Measurements from ENCODE around the gene C8A. TPM values are rescaled to one million over a fixed set of nuclear protein-coding genes. Genes with fewer than 3 reads are reported as not detected.
A peak's percentile ranks its signal among the peaks of the same experiment; 100 is the strongest.

The C8A gene
- total RNA-seq (2016; rRNA removed; fragmentation: Illumina TruSeq; extraction: Trizol) (8.6 and 15.0 TPM in 2 replicates), polyA plus RNA-seq (2011; rRNA removed) (10.5 and 13.9 TPM in 2 replicates), polyA minus RNA-seq (2011; rRNA and poly(A)+ RNA removed; ENCODE audit: low replicate concordance) (9.1 TPM in 1 of 2 replicates, not detected in the other), Bru-seq, nascent RNA (percentile 54 among the genes with signal in this experiment), BruChase-seq, experiment 1, labeled RNA remaining after a 6-hour chase (percentile 62 among the genes with signal in this experiment), BruChase-seq, experiment 2, labeled RNA remaining after a 2-hour chase (percentile 52 among the genes with signal in this experiment)
- 1.9 and 2.2 TPM in 2 replicates for total RNA-seq (2016; cell fraction: cytosol; rRNA removed; fragmentation: Illumina TruSeq; extraction: Trizol; ENCODE audit: low read depth)
- total RNA-seq (2016; cell fraction: insoluble cytoplasmic fraction; rRNA removed; fragmentation: Illumina TruSeq; extraction: Trizol), result 8.1 and 16.4 TPM in 2 replicates
- total RNA-seq (2016; cell fraction: membrane; rRNA removed; fragmentation: Illumina TruSeq; extraction: Trizol), result 2.2 and 2.8 TPM in 2 replicates
- 18.2 and 18.5 TPM in 2 replicates for total RNA-seq (2016; cell fraction: nucleus; rRNA removed; fragmentation: Illumina TruSeq; extraction: Trizol)
- polyA plus RNA-seq (2011; cell fraction: cytosol; rRNA removed), result 7.0 and 11.2 TPM in 2 replicates
- polyA plus RNA-seq (2011; cell fraction: nucleus; rRNA removed), result 11.8 and 19.3 TPM in 2 replicates
- 13.4 and 17.8 TPM in 2 replicates for polyA plus RNA-seq (2012)
- polyA plus RNA-seq (2016; cell fraction: cytosol; fragmentation: Illumina TruSeq; extraction: Trizol; ENCODE audit: low read depth), result 0.87 and 1.2 TPM in 2 replicates
- polyA plus RNA-seq (2016; cell fraction: insoluble cytoplasmic fraction; fragmentation: Illumina TruSeq; extraction: Trizol; ENCODE audit: low read depth), result 5.5 and 7.6 TPM in 2 replicates
- 1.2 and 1.7 TPM in 2 replicates for polyA plus RNA-seq (2016; cell fraction: membrane; fragmentation: Illumina TruSeq; extraction: Trizol; ENCODE audit: low read depth)
- 16.2 and 17.1 TPM in 2 replicates for polyA plus RNA-seq (2016; cell fraction: nucleus; fragmentation: Illumina TruSeq; extraction: Trizol; ENCODE audit: insufficient read depth, low read depth)
- polyA minus RNA-seq (2011; cell fraction: cytosol; rRNA and poly(A)+ RNA removed), result 3.6 and 6.2 TPM in 2 replicates
- 12.5 and 18.2 TPM in 2 replicates for polyA minus RNA-seq (2011; cell fraction: nucleus; rRNA and poly(A)+ RNA removed)
- long read RNA-seq, experiment 1, transcript C8A-201 (11 exons, 2,356 nt), result major isoform, 9 of 20 reads
- long read RNA-seq, experiment 1, partial matches to known transcripts, result 9 of 20 reads
- long read RNA-seq, experiment 1, other reads (novel, unspliced or antisense), result 2 of 20 reads
- long read RNA-seq, experiment 2, partial matches to known transcripts, result 12 of 34 reads
- long read RNA-seq, experiment 2, other reads (novel, unspliced or antisense), result 22 of 34 reads

DNA sequence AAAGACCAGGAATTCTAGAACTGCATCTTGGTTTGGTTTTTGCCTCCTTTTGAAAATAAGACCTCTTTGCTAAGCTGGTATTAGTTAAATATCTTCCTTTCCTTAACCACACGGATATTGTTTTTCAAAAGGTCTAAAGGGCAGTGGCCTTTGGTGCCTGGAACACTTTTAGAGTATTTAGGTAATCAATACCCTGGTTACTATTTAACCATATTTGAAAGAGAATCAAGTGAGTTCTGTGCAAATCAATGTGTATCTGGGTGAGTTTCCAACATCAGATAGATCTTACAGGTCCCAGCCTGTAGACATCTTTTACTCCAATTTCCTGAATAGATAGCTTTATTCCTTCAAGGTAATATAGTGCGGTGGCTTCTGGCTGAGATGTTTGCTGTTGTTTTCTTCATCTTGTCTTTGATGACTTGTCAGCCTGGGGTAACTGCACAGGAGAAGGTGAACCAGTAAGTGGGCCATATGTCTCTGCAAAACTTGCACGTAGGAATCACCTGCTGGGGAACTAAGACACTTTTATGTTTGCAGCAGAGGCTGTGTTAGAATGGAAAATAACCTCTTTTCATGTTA lies at the start of gene C8A:
TSS of gene C8A (plus strand) at position 277 of the 579 bp plus-strand sequence. CDS start at position 382, 105 bp downstream.
- intact Hi-C loops (cut with micrococcal nuclease; ENCODE audit: unreplicated experiment) (loop anchor here (1.0 to 2.0 kb wide), 3 partner anchors 56 to 206 kb away; partner anchors contain the start of gene C8B), in situ Hi-C loops (cut with HindIII; ENCODE audit: extremely low pct_ligation_motif_present, low pct_unique_long_range_greater_than_20kb) (loop anchor here (5.0 kb wide), 1 partner anchor 58 kb away; no protein-coding TSS in a partner anchor)
- no peak within 1 kb of the TSS for H2AFZ ChIP-seq (ENCODE audit: low read length)
- no peaks in the 10 kb centered on the region for H4K20me1 ChIP-seq (ENCODE audit: insufficient read depth, low read length)
- peak within 1 kb of the TSS; percentile 87 for H3K4me2 ChIP-seq (ENCODE audit: low read depth, low read length)
- peak within 1 kb of the TSS; percentile 89 for H3K27ac ChIP-seq (ENCODE audit: extremely low read length, insufficient read depth, low read length)
- H3K4me3 ChIP-seq (replicated peaks in 1 of 3; ENCODE audit: insufficient read depth in 1 of 3, low read depth in 2 of 3, low read length in 3 of 3), result peak within 1 kb of the TSS; percentile 46 to 62 (median 49); a peak in 5 of 6 replicates
- no TSS peak for BruUV-seq (replicated peaks)
- H3K4me1 ChIP-seq (ENCODE audit: insufficient read depth, low read length), result peaks cover 79% of the 10 kb centered on the region
- WGBS (ENCODE audit: low lambda C conversion rate), result 0% methylated on average over 3 of the region's 3 CpGs
- peak within 1 kb of the TSS; percentile 70 for H3K9ac ChIP-seq (ENCODE audit: insufficient read depth, low read depth, low read length)
- no peaks in the 10 kb centered on the region for H3K9me3 ChIP-seq (ENCODE audit: low read length)
- DNase-seq (ENCODE audit: low spot score) (peak; percentile 87), ATAC-seq (peak; percentile 96), FAIRE-seq (peak; percentile 96)
- peaks cover 17% of the 10 kb centered on the region for H3K79me2 ChIP-seq (ENCODE audit: insufficient read depth, low read length)
- H3K27me3 ChIP-seq (ENCODE audit: control insufficient read depth in 1 of 2, insufficient read depth in 2 of 2, low read length in 2 of 2), result no peaks in the 10 kb centered on the region
- H3K36me3 ChIP-seq (replicated peaks in 1 of 2; ENCODE audit: control insufficient read depth in 1 of 2, insufficient read depth in 2 of 2, low read length in 2 of 2), result no peaks in the 10 kb centered on the region
- POLR2A ChIA-PET, result interaction anchor here (0.8 to 3.6 kb wide), 20 partner anchors 14 to 1426 kb away, joined by 3 to 63 read pairs (median 4); partner anchors contain the start of genes C8B and FYB2
- CTCF ChIA-PET (ENCODE audit: low intra/inter-chr PET ratio, low total read pairs), result no interaction called here
- no peak for TF ChIP-seq KAT7 (CRISPR knock-in tag; IDR thresholded peaks at IDR 0.05; ENCODE audit: borderline replicate concordance)
- TF ChIP-seq, protein P1, sequence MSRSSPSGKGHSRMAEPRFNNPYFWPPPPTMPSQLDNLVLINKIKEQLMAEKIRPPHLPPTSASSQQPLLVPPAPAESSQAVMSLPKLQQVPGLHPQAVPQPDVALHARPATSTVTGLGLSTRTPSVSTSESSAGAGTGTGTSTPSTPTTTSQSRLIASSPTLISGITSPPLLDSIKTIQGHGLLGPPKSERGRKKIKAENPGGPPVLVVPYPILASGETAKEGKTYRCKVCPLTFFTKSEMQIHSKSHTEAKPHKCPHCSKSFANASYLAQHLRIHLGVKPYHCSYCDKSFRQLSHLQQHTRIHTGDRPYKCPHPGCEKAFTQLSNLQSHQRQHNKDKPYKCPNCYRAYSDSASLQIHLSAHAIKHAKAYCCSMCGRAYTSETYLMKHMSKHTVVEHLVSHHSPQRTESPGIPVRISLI (CRISPR knock-in tag; IDR thresholded peaks at IDR 0.05; ENCODE audit: borderline replicate concordance), result no peak; the same call in 1 of the 2 replicates
- no peak for TF ChIP-seq CREB1 (IDR thresholded peaks at IDR 0.05)
- peak; percentile 85 for TF ChIP-seq CREB1 (CRISPR knock-in tag; IDR thresholded peaks at IDR 0.05)
- TF ChIP-seq GATA4 (IDR thresholded peaks at IDR 0.05; ENCODE audit: borderline replicate concordance, low read depth), result peak; percentile 42; the same call in 1 of the 2 replicates
- TF ChIP-seq, protein P2, sequence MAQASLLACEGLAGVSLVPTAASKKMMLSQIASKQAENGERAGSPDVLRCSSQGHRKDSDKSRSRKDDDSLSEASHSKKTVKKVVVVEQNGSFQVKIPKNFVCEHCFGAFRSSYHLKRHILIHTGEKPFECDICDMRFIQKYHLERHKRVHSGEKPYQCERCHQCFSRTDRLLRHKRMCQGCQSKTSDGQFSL (CRISPR knock-in tag; IDR thresholded peaks at IDR 0.05), result no peak
- TF ChIP-seq POLR2A (IDR thresholded peaks at IDR 0.05; ENCODE audit: insufficient read depth in 1 of 2, low read depth in 2 of 2, low read length in 2 of 2), result peak in 1 of 2 experiments; percentile 39; a peak in 3 of 4 replicates
- no peak for TF ChIP-seq ZNF552 (CRISPR knock-in tag; IDR thresholded peaks at IDR 0.05; ENCODE audit: borderline replicate concordance)
- no peak for TF ChIP-seq GABPA (IDR thresholded peaks at IDR 0.05; ENCODE audit: low read depth, low read length)
- 0 out of 2 replicates have a peak, but pooled peaks have one; percentile 39 for TF ChIP-seq GABPA (CRISPR knock-in tag; IDR thresholded peaks at IDR 0.05; ENCODE audit: low read depth)
- TF ChIP-seq, protein P3, sequence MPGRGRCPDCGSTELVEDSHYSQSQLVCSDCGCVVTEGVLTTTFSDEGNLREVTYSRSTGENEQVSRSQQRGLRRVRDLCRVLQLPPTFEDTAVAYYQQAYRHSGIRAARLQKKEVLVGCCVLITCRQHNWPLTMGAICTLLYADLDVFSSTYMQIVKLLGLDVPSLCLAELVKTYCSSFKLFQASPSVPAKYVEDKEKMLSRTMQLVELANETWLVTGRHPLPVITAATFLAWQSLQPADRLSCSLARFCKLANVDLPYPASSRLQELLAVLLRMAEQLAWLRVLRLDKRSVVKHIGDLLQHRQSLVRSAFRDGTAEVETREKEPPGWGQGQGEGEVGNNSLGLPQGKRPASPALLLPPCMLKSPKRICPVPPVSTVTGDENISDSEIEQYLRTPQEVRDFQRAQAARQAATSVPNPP (CRISPR knock-in tag; IDR thresholded peaks at IDR 0.05), result no peak
- TF ChIP-seq HDAC2 (CRISPR knock-in tag; IDR thresholded peaks at IDR 0.05), result peak; percentile 89
- TF ChIP-seq ZNF282 (IDR thresholded peaks at IDR 0.05; ENCODE audit: partially characterized antibody), result no peak
- TF ChIP-seq CEBPB (IDR thresholded peaks at IDR 0.05; ENCODE audit: borderline replicate concordance, low read depth, low read length), result no peak
- no peak for TF ChIP-seq ISX (CRISPR knock-in tag; conservative IDR thresholded peaks at IDR 0.05)
- TF ChIP-seq ZNF296 (CRISPR knock-in tag; conservative IDR thresholded peaks at IDR 0.05), result no peak
- peak; percentile 34 for TF ChIP-seq RBFOX2 (IDR thresholded peaks at IDR 0.05; ENCODE audit: low read depth, low read length)
- 0 out of 2 replicates have a peak, but pooled peaks have one; percentile 24 for TF ChIP-seq ZNF124 (CRISPR knock-in tag; IDR thresholded peaks at IDR 0.05)

Measured in HepG2 (cell line).